IMR-90 (cell line): ENCODE data around the gene NALCN. TPM values are rescaled to one million over a fixed set of nuclear protein-coding genes. Genes with fewer than 3 reads are reported as not detected.

Experiments used
- ATAC-seq: fragments of 200-7000 bp; cut with Tn5 transposase; 2 replicates; pipeline ENCODE4 v1.9.1; 2020; ENCODE audit warnings: low read depth, mild to moderate bottlenecking, moderate library complexity
- BruUV-seq: library from RNA; stranded (reverse); fragments of 400-500 nt; replicated peaks from 2 replicates; lab custom pipeline; 2021; lab: Mats Ljungman, UMichigan
- CTCF ChIA-PET: fragments of 300-600 bp; formaldehyde crosslinking; extraction: SDS; loops from one replicate; lab custom pipeline; 2021; ENCODE audit warnings: antibody characterized with exemption; lab: Yijun Ruan, JAX
- POLR2A ChIA-PET: fragments of 300-600 bp; sonication (Branson Sonifier 250); formaldehyde crosslinking; loops from one replicate; lab custom pipeline; 2022; ENCODE audit warnings: antibody characterized with exemption; ENCODE audit not compliant: unreplicated experiment; lab: Charles Lee
- DNase-seq: peaks from one replicate; pipeline ENCODE4 v3.0.0; 2013
- H2AFZ ChIP-seq: replicated peaks from 2 replicates; pipeline ENCODE3; 2013; ENCODE audit warnings: low read length, mild to moderate bottlenecking; ENCODE audit not compliant: poor library complexity
- H2AK5ac ChIP-seq: 2 replicates; pipeline ENCODE4 v1.6.1; 2013; ENCODE audit warnings: low read depth, low read length, inconsistent platforms
- H2AK9ac ChIP-seq: replicated peaks from 2 replicates; pipeline ENCODE3; 2013; ENCODE audit warnings: mild to moderate bottlenecking, low read depth, low read length, moderate library complexity; ENCODE audit not compliant: poor library complexity
- H2BK120ac ChIP-seq: 2 replicates; pipeline ENCODE4 v1.6.1; 2013; ENCODE audit warnings: low read depth, low read length, inconsistent platforms
- H2BK15ac ChIP-seq: 3 replicates; pipeline ENCODE4 v1.6.1; 2013; ENCODE audit warnings: low read depth, low read length, inconsistent platforms
- H2BK20ac ChIP-seq: 2 replicates; pipeline ENCODE4 v1.6.1; 2013; ENCODE audit warnings: low read depth, mild to moderate bottlenecking, inconsistent platforms, low read length, moderate library complexity
- H2BK5ac ChIP-seq: 2 replicates; pipeline ENCODE4 v1.6.1; 2013; ENCODE audit warnings: mild to moderate bottlenecking, low read depth, low read length, inconsistent platforms; ENCODE audit not compliant: poor library complexity, severe bottlenecking
- H3K14ac ChIP-seq: replicated peaks from 2 replicates; pipeline ENCODE4 v1.6.1; 2013; ENCODE audit warnings: low read depth, low read length, inconsistent platforms
- H3K18ac ChIP-seq: 2 replicates; pipeline ENCODE4 v1.6.1; 2013; ENCODE audit warnings: low read depth, low read length, control low read depth
- H3K23ac ChIP-seq: 2 replicates; pipeline ENCODE4 v1.6.1; 2013; ENCODE audit warnings: low read depth, low read length, inconsistent platforms
- H3K27ac ChIP-seq: 2 replicates; pipeline ENCODE4 v1.5.1; 2013; ENCODE audit warnings: mild to moderate bottlenecking, control low read depth, low read length; ENCODE audit not compliant: insufficient read depth
- H3K27me3 ChIP-seq: 2 replicates; pipeline ENCODE4 v1.6.1; 2013; ENCODE audit warnings: low read length; ENCODE audit not compliant: control insufficient read depth, insufficient read depth
- H3K36me3 ChIP-seq: 2 replicates; pipeline ENCODE4 v1.6.1; 2013; ENCODE audit warnings: low read length, mixed read lengths; ENCODE audit not compliant: control insufficient read depth, insufficient read depth
- H3K4ac ChIP-seq: 2 replicates; pipeline ENCODE4 v1.6.1; 2013; ENCODE audit warnings: low read depth, low read length, inconsistent platforms
- H3K4me1 ChIP-seq: 2 replicates; pipeline ENCODE4 v1.6.1; 2013; ENCODE audit warnings: low read length, mixed read lengths; ENCODE audit not compliant: control insufficient read depth, insufficient read depth
- H3K4me2 ChIP-seq: 2 replicates; pipeline ENCODE4 v1.6.1; 2013; ENCODE audit warnings: low read depth, mild to moderate bottlenecking, control low read depth, low read length, moderate library complexity
- H3K4me3 ChIP-seq: 2 replicates; pipeline ENCODE4 v1.5.1; 2013; ENCODE audit warnings: low read depth, mild to moderate bottlenecking, control low read depth, low read length, moderate library complexity; ENCODE audit not compliant: insufficient read depth
- H3K56ac ChIP-seq: 2 replicates; pipeline ENCODE4 v1.6.1; 2013; ENCODE audit warnings: low read length, inconsistent platforms; ENCODE audit not compliant: insufficient read depth; ENCODE audit errors: extremely low read depth
- H3K79me1 ChIP-seq, 2 experiments: 2 replicates each; pipeline ENCODE4 v1.6.1; 2013; ENCODE audit warnings: low read length in 2 of 2, inconsistent platforms in 1 of 2, low read depth in 1 of 2
- H3K9ac ChIP-seq: 2 replicates; pipeline ENCODE4 v1.6.1; 2013; ENCODE audit warnings: low read depth, low read length, control low read depth
- H3K9me1 ChIP-seq: 2 replicates; pipeline ENCODE4 v1.6.1; 2013; ENCODE audit warnings: low read length, inconsistent platforms; ENCODE audit not compliant: insufficient read depth
- H3K9me3 ChIP-seq: 2 replicates; pipeline ENCODE4 v1.6.1; 2013; ENCODE audit warnings: low read length; ENCODE audit not compliant: control insufficient read depth, insufficient read depth
- H4K20me1 ChIP-seq: 2 replicates; pipeline ENCODE4 v1.6.1; 2013; ENCODE audit warnings: low read length, inconsistent platforms; ENCODE audit not compliant: insufficient read depth
- H4K5ac ChIP-seq: 2 replicates; pipeline ENCODE4 v1.6.1; 2013; ENCODE audit warnings: mild to moderate bottlenecking, low read depth, low read length, control low read depth
- H4K8ac ChIP-seq, 2 experiments: 2 replicates each; pipeline ENCODE4 v1.6.1; 2013; ENCODE audit warnings: low read depth in 2 of 2, low read length in 2 of 2, control low read depth in 1 of 2, inconsistent platforms in 1 of 2
- H4K91ac ChIP-seq: 2 replicates; pipeline ENCODE4 v1.6.1; 2013; ENCODE audit warnings: low read depth, low read length, inconsistent platforms; ENCODE audit not compliant: insufficient read depth
- BHLHE40 ChIP-seq: fragments of 150-350 bp; IDR thresholded peaks from 2 replicates; pipeline ENCODE4 v1.6.1; 2016; ENCODE audit warnings: mild to moderate bottlenecking, low read depth, low read length
- CEBPB ChIP-seq: IDR thresholded peaks from 2 replicates; pipeline ENCODE4 v1.6.1; 2012; ENCODE audit warnings: low read depth, low read length, improper control_type of control experiment
- CHD1 ChIP-seq: IDR thresholded peaks from 2 replicates; pipeline ENCODE4 v1.6.1; 2012; ENCODE audit warnings: low read depth, low read length, improper control_type of control experiment
- FOS ChIP-seq: fragments of 150-350 bp; IDR thresholded peaks from 2 replicates; pipeline ENCODE4 v1.6.1; 2016; ENCODE audit warnings: low read depth, low read length
- MAFK ChIP-seq: IDR thresholded peaks from 2 replicates; pipeline ENCODE4 v1.6.1; 2012; ENCODE audit warnings: low read depth, low read length, improper control_type of control experiment
- MAZ ChIP-seq: IDR thresholded peaks from 2 replicates; pipeline ENCODE4 v1.6.1; 2012; ENCODE audit warnings: low read depth, mild to moderate bottlenecking, low read length, improper control_type of control experiment, moderate library complexity, borderline replicate concordance
- MXI1 ChIP-seq: IDR thresholded peaks from 2 replicates; pipeline ENCODE4 v1.6.1; 2012; ENCODE audit warnings: low read depth, mild to moderate bottlenecking, low read length, moderate library complexity, borderline replicate concordance
- NFE2L2 ChIP-seq: fragments of 150-350 bp; IDR thresholded peaks from 2 replicates; pipeline ENCODE4 v1.6.1; 2016; ENCODE audit warnings: low read depth, mild to moderate bottlenecking, low read length
- POLR2A ChIP-seq: IDR thresholded peaks from 2 replicates; pipeline ENCODE4 v1.6.1; 2012; ENCODE audit warnings: mild to moderate bottlenecking, low read depth, low read length
- RAD21 ChIP-seq: IDR thresholded peaks from 2 replicates; pipeline ENCODE4 v1.6.1; 2012; ENCODE audit warnings: low read length, improper control_type of control experiment
- RCOR1 ChIP-seq: IDR thresholded peaks from 2 replicates; pipeline ENCODE4 v1.6.1; 2012; ENCODE audit warnings: mild to moderate bottlenecking, low read length, improper control_type of control experiment; ENCODE audit not compliant: insufficient replicate concordance
- RFX5 ChIP-seq: IDR thresholded peaks from 2 replicates; pipeline ENCODE4 v1.8.0; 2012; ENCODE audit warnings: low read depth, mild to moderate bottlenecking, low read length, moderate library complexity
- SMC3 ChIP-seq: fragments of 150-350 bp; IDR thresholded peaks from 2 replicates; pipeline ENCODE4 v1.6.1; 2016; ENCODE audit warnings: low read depth, mild to moderate bottlenecking, antibody characterized with exemption, low read length, moderate library complexity
- WGBS, 2 experiments: methylation state at CpG; one replicate each; pipeline versions ENCODE4 v1.1.5 to v1.1.7; 2013; ENCODE audit warnings: missing lambda C conversion rate in 2 of 2; ENCODE audit not compliant: insufficient read length in 1 of 2; ENCODE audit errors: extremely low coverage in 2 of 2; 5-methylcytosine and 5-hydroxymethylcytosine counted together
- dilution Hi-C: fragments of 300-500 bp; cut with HindIII; formaldehyde crosslinking; loops from one replicate; pipeline ENCODE4 v1.14.3; 2018; ENCODE audit warnings: low sequenced_read_pairs; ENCODE audit not compliant: unreplicated experiment
- in situ Hi-C: fragments of 300-500 bp; cut with MboI; formaldehyde crosslinking; loops from 3 replicates; pipeline ENCODE4 v1.14.3; 2019; ENCODE audit warnings: low sequenced_read_pairs, inconsistent platforms, mixed read lengths
- intact Hi-C: fragments of 100-400 bp; cut with micrococcal nuclease; formaldehyde crosslinking; loops from 2 replicates; pipeline ENCODE4 v1.10.0; 2022
- polyA plus RNA-seq, 3 experiments: library from polyadenylated mRNA; depleted of rRNA; stranded (reverse); fragments of >200 nt; gene quantifications; 2 replicates each; pipeline ENCODE4 v1.2.3, GENCODE V29; 2012; ENCODE audit warnings: low replicate concordance in 1 of 3
- total RNA-seq: library from RNA; depleted of rRNA; stranded (reverse); fragments of >200 nt; gene quantifications from 2 replicates; pipeline ENCODE4 v1.2.3, GENCODE V29; 2012
- TF ChIP-seq, protein P1 (sequence below): fragments of 150-350 bp; IDR thresholded peaks from 2 replicates; pipeline ENCODE4 v1.6.1; 2016; ENCODE audit warnings: low read depth, mild to moderate bottlenecking, low read length, moderate library complexity, borderline replicate concordance
- TF ChIP-seq, protein P2 (sequence below): conservative IDR thresholded peaks from 2 replicates; pipeline ENCODE4 v1.5.1; 2012; ENCODE audit warnings: mild to moderate bottlenecking, low read depth, low read length, improper control_type of control experiment
- TF ChIP-seq, protein P3 (sequence below): fragments of 150-350 bp; IDR thresholded peaks from 2 replicates; pipeline ENCODE4 v1.6.1; 2017; ENCODE audit warnings: mild to moderate bottlenecking, antibody characterized with exemption, low read length, low read depth

NALCN gene
- total and polyA plus RNA-seq, 2 of the 4 experiments (the other 2 are of a cell fraction) = 2.9 to 4.8 TPM

DNA sequence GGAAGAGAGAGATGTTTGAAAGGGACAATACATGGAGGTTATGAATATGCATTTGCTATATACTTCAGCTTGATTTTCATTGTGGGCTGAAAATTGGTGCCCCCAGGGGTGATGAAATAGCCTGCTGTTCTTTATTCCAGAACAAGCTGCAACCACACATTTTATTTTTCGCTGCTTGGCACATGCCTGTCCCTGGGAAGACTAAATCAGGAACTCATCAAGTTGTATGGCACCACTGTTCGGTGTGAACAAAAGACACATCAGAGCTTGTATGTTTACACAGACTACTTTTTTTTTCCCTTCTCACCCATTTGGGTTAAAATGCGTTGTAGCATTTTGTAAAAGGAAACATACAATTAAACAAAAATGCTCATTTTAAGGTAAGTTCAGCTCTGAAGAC, 230.7 kb downstream of the NALCN start:
- no peak overlapping the region for H2BK15ac ChIP-seq
- no peak overlapping the region for H3K4ac ChIP-seq
- dilution Hi-C loops = no loop called here
- no peaks in the 10 kb centered on the region for H3K27me3 ChIP-seq
- no peak overlapping the region for H3K23ac ChIP-seq
- H2BK120ac ChIP-seq = no peak overlapping the region
- TF ChIP-seq, protein P1, sequence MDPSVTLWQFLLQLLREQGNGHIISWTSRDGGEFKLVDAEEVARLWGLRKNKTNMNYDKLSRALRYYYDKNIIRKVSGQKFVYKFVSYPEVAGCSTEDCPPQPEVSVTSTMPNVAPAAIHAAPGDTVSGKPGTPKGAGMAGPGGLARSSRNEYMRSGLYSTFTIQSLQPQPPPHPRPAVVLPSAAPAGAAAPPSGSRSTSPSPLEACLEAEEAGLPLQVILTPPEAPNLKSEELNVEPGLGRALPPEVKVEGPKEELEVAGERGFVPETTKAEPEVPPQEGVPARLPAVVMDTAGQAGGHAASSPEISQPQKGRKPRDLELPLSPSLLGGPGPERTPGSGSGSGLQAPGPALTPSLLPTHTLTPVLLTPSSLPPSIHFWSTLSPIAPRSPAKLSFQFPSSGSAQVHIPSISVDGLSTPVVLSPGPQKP = no peak
- no peak for TF ChIP-seq CEBPB
- no peak for TF ChIP-seq MXI1
- TF ChIP-seq CHD1 = no peak
- TF ChIP-seq, protein P2, sequence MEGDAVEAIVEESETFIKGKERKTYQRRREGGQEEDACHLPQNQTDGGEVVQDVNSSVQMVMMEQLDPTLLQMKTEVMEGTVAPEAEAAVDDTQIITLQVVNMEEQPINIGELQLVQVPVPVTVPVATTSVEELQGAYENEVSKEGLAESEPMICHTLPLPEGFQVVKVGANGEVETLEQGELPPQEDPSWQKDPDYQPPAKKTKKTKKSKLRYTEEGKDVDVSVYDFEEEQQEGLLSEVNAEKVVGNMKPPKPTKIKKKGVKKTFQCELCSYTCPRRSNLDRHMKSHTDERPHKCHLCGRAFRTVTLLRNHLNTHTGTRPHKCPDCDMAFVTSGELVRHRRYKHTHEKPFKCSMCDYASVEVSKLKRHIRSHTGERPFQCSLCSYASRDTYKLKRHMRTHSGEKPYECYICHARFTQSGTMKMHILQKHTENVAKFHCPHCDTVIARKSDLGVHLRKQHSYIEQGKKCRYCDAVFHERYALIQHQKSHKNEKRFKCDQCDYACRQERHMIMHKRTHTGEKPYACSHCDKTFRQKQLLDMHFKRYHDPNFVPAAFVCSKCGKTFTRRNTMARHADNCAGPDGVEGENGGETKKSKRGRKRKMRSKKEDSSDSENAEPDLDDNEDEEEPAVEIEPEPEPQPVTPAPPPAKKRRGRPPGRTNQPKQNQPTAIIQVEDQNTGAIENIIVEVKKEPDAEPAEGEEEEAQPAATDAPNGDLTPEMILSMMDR = no peak
- TF ChIP-seq FOS = no peak
- TF ChIP-seq, protein P3, sequence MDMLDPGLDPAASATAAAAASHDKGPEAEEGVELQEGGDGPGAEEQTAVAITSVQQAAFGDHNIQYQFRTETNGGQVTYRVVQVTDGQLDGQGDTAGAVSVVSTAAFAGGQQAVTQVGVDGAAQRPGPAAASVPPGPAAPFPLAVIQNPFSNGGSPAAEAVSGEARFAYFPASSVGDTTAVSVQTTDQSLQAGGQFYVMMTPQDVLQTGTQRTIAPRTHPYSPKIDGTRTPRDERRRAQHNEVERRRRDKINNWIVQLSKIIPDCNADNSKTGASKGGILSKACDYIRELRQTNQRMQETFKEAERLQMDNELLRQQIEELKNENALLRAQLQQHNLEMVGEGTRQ = no peak
- TF ChIP-seq MAZ = no peak
- TF ChIP-seq RFX5 = no peak
- no peak for TF ChIP-seq POLR2A
- no peak for TF ChIP-seq RCOR1
- TF ChIP-seq SMC3 = no peak
- TF ChIP-seq RAD21 = no peak
- TF ChIP-seq MAFK = no peak
- no peak for TF ChIP-seq NFE2L2
- no peak for TF ChIP-seq BHLHE40
- DNase-seq (no peak), ATAC-seq (no peak)
- H4K8ac ChIP-seq = no peak overlapping the region
- H3K9me1 ChIP-seq = 0 out of 2 replicates have a peak, but pooled peaks cover 2% of the 10 kb centered on the region
- no peak overlapping the region for H2AK9ac ChIP-seq
- no peak overlapping the region for H3K4me3 ChIP-seq
- intact Hi-C loops = no loop called here
- no peaks in the 10 kb centered on the region for H3K9me3 ChIP-seq
- no TSS peak for BruUV-seq
- no peaks in the 10 kb centered on the region; the same call in 1 of the 2 replicates for H3K4me1 ChIP-seq
- H3K27ac ChIP-seq = no peak overlapping the region
- POLR2A ChIA-PET = no interaction called here
- H2BK5ac ChIP-seq = no peak overlapping the region
- no peak overlapping the region for H4K5ac ChIP-seq
- H3K4me2 ChIP-seq = no peak overlapping the region
- no peaks in the 10 kb centered on the region for H3K36me3 ChIP-seq
- no peaks in the 10 kb centered on the region for H4K20me1 ChIP-seq
- H3K79me1 ChIP-seq = no peaks in the 10 kb centered on the region
- H2BK20ac ChIP-seq = no peak overlapping the region
- in situ Hi-C loops = no loop called here
- H3K14ac ChIP-seq = no peak overlapping the region
- H3K9ac ChIP-seq = no peak overlapping the region
- H2AK5ac ChIP-seq = no peak overlapping the region
- H4K91ac ChIP-seq = no peak overlapping the region
- no peak overlapping the region for H3K56ac ChIP-seq
- WGBS, 2 experiments = no CpG with 5 or more reads among the region's 3 CpGs
- no peak overlapping the region for H3K18ac ChIP-seq
- H2AFZ ChIP-seq = no peak overlapping the region
- CTCF ChIA-PET = interaction anchor here (0.6 kb wide), 1 partner anchor 1540 kb away, joined by 3 read pairs; no protein-coding TSS in a partner anchor
